Cardiac muscle cell (in vitro differentiated cells and primary cell): ENCODE data around the gene P2RX4. TPM values are rescaled to one million over a fixed set of nuclear protein-coding genes. Genes with fewer than 3 reads are reported as not detected.
"Not testable (repeated sequence)": the region's sequence is repeated elsewhere in the genome, so short reads cannot be mapped to it uniquely, and the experiment has no call there.

Source experiments
- DNase-seq, 2 donors: peaks; one replicate each; pipeline versions ENCODE4 v3.0.0 to v3.0.0-alpha.2; 2010 to 2017; ENCODE audit warnings: low read depth in 1 of 2, low spot score in 1 of 2
- H3K27ac ChIP-seq: fragments of 200-600 bp; sonication (generic); 2 replicates; pipeline ENCODE4 v1.5.1; 2016
- H3K27me3 ChIP-seq: fragments of 200-600 bp; sonication (generic); 2 replicates; pipeline ENCODE4 v1.6.0; 2016; ENCODE audit warnings: control low read depth
- H3K36me3 ChIP-seq: fragments of 200-600 bp; sonication (generic); 2 replicates; pipeline ENCODE4 v1.5.1; 2016; ENCODE audit warnings: control low read depth
- H3K4me1 ChIP-seq: fragments of 200-600 bp; sonication (generic); 2 replicates; pipeline ENCODE4 v1.8.1; 2017; ENCODE audit warnings: low read depth, mild to moderate bottlenecking, mixed run types
- H3K4me3 ChIP-seq: fragments of 200-600 bp; sonication (generic); 2 replicates; pipeline ENCODE4 v1.5.1; 2016; ENCODE audit warnings: mild to moderate bottlenecking
- H3K9me3 ChIP-seq: fragments of 200-600 bp; sonication (generic); 2 replicates; pipeline ENCODE4 v1.5.1; 2017; ENCODE audit warnings: low read depth, mild to moderate bottlenecking, control low read depth
- CTCF ChIP-seq: IDR thresholded peaks from 2 replicates; pipeline ENCODE4 v1.5.1; 2012; ENCODE audit warnings: low read depth, mild to moderate bottlenecking, low read length
- polyA plus RNA-seq: library from polyadenylated mRNA; unstranded; fragments of >200 nt; fragmentation: Nextera tagmentation; extraction: Ambion mirVana; gene quantifications from 2 replicates; pipeline ENCODE4 v1.2.1, GENCODE V29; 2016
- total RNA-seq: library from RNA; depleted of rRNA; stranded (reverse); fragments of >200 nt; gene quantifications from 2 replicates; pipeline ENCODE4 v1.2.3, GENCODE V29; 2016

Gene P2RX4
- total and polyA plus RNA-seq, 2 experiments from 2014 or later = 19.4 to 38.2 TPM

GRCh38 chr12:121279507-121279915 is 69.6 kb downstream of the P2RX4 start:
- peak in 1 of 2 donors; percentile 64 for DNase-seq
- H3K4me1 ChIP-seq = no peaks in the 10 kb centered on the region
- H3K9me3 ChIP-seq = no peaks in the 10 kb centered on the region
- no peak overlapping the region for H3K27ac ChIP-seq
- no peaks in the 10 kb centered on the region for H3K27me3 ChIP-seq
- no peak for TF ChIP-seq CTCF
- H3K4me3 ChIP-seq = no peak overlapping the region
- H3K36me3 ChIP-seq = no peaks in the 10 kb centered on the region

- not testable (repeated sequence) for DNase-seq, H3K9me3 ChIP-seq, H3K4me1 ChIP-seq, H3K27ac ChIP-seq, H3K27me3 ChIP-seq, H3K4me3 ChIP-seq, H3K36me3 ChIP-seq
Observed at GRCh38 chr12:121280531-121280930, 70.6 kb downstream of the P2RX4 start.

- H3K27me3 ChIP-seq, H3K4me3 ChIP-seq, DNase-seq, H3K9me3 ChIP-seq, H3K36me3 ChIP-seq, H3K4me1 ChIP-seq, H3K27ac ChIP-seq: not testable (repeated sequence)
Observed at GRCh38 chr12:121281116-121281515, 71.2 kb downstream of the P2RX4 start.

GRCh38 chr12:121282072-121282742 is 72.3 kb downstream of the P2RX4 start:
- TF ChIP-seq CTCF = no peak
- no peak for DNase-seq
- no peak overlapping the region for H3K27ac ChIP-seq
- no peaks in the 10 kb centered on the region for H3K4me1 ChIP-seq
- H3K27me3 ChIP-seq = no peaks in the 10 kb centered on the region
- H3K9me3 ChIP-seq = no peaks in the 10 kb centered on the region
- no peak overlapping the region for H3K4me3 ChIP-seq
- no peaks in the 10 kb centered on the region for H3K36me3 ChIP-seq

- not testable (repeated sequence) for H3K9me3 ChIP-seq, H3K27ac ChIP-seq, H3K36me3 ChIP-seq, H3K4me3 ChIP-seq, H3K4me1 ChIP-seq, DNase-seq, H3K27me3 ChIP-seq
Observed at GRCh38 chr12:121282910-121283309, 73.0 kb downstream of the P2RX4 start.

- no peaks in the 10 kb centered on the region for H3K27me3 ChIP-seq
- H3K9me3 ChIP-seq = no peaks in the 10 kb centered on the region
- H3K36me3 ChIP-seq = no peaks in the 10 kb centered on the region
- peaks cover 1% of the 10 kb centered on the region for H3K4me1 ChIP-seq
- H3K27ac ChIP-seq = no peak overlapping the region
- no peak for DNase-seq
- no peak for TF ChIP-seq CTCF
- H3K4me3 ChIP-seq = no peak overlapping the region
Observed at GRCh38 chr12:121283388-121283787, 73.5 kb downstream of the P2RX4 start.

Other genes starting within 250 kb of the P2RX4 start
- gene HNF1A, start 231.6 kb upstream of the P2RX4 start, total RNA-seq = not detected in 2 replicates
- gene HNF1A, start 231.6 kb upstream of the P2RX4 start, polyA plus RNA-seq = not detected in 2 replicates
- 15.6 and 20.5 TPM in 2 replicates for gene C12orf43, start 193.6 kb upstream of the P2RX4 start, total RNA-seq
- 17.9 and 24.4 TPM in 2 replicates for gene C12orf43, start 193.6 kb upstream of the P2RX4 start, polyA plus RNA-seq
- not detected in 2 replicates for gene OASL, start 170.9 kb upstream of the P2RX4 start, total RNA-seq
- gene OASL, start 170.9 kb upstream of the P2RX4 start, polyA plus RNA-seq = not detected in 2 replicates
- 0.03 and 0.14 TPM in 2 replicates for gene P2RX7, start 77.3 kb upstream of the P2RX4 start, total RNA-seq
- gene P2RX7, start 77.3 kb upstream of the P2RX4 start, polyA plus RNA-seq = 0.65 and 0.79 TPM in 2 replicates
- 15.0 and 18.6 TPM in 2 replicates for gene CAMKK2, start 86.6 kb downstream of the P2RX4 start, total RNA-seq
- gene CAMKK2, start 86.6 kb downstream of the P2RX4 start, polyA plus RNA-seq = 22.9 and 24.2 TPM in 2 replicates
- gene ANAPC5, start 142.3 kb downstream of the P2RX4 start, total RNA-seq = 85.2 and 109 TPM in 2 replicates
- gene ANAPC5, start 142.3 kb downstream of the P2RX4 start, polyA plus RNA-seq = 123 and 155 TPM in 2 replicates
- gene RNF34, start 190.0 kb downstream of the P2RX4 start, total RNA-seq = 34.6 and 41.2 TPM in 2 replicates
- 48.4 and 54.6 TPM in 2 replicates for gene RNF34, start 190.0 kb downstream of the P2RX4 start, polyA plus RNA-seq